ENCODE measurements around the gene TUBG1.

DNA sequence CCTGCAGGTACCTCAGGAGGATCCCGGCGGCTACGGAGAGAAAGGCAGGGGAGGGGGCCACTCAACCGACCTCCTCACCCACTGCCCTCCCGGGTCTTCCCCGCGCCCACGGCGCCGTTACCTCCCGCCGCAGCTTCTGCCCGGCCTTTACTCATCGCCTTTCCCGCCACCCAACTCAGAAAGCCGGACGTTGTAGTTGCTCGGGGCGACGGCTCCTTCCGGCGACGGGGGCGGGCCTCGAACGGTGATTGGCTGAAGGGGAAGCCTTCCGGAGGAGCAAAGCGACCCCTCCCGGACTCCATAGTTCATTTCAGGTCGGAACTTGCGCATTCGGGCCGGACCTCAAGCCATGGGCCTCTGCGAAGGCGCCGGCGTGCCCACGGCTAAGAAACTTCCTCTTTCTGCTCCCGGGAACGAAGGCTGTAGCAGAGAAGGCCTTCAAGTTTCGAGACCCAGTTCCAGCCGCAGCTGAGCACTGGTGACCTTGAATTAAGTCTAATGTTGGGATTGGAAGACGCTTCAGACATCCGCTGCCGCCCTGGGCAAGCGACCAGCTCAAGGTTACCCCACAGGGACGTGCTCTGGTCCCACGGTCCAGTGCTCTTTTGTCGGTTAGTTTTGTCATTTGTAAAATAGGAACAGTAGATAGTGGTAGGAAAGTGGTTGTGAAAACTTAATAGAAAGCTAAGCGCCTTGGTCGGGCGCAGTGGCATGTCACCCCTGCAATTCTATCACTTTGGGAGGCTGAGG lies 31.8 kb upstream of the TUBG1 start, which contains the start of gene PSMC3IP:
- TF ChIP-seq, protein P1, sequence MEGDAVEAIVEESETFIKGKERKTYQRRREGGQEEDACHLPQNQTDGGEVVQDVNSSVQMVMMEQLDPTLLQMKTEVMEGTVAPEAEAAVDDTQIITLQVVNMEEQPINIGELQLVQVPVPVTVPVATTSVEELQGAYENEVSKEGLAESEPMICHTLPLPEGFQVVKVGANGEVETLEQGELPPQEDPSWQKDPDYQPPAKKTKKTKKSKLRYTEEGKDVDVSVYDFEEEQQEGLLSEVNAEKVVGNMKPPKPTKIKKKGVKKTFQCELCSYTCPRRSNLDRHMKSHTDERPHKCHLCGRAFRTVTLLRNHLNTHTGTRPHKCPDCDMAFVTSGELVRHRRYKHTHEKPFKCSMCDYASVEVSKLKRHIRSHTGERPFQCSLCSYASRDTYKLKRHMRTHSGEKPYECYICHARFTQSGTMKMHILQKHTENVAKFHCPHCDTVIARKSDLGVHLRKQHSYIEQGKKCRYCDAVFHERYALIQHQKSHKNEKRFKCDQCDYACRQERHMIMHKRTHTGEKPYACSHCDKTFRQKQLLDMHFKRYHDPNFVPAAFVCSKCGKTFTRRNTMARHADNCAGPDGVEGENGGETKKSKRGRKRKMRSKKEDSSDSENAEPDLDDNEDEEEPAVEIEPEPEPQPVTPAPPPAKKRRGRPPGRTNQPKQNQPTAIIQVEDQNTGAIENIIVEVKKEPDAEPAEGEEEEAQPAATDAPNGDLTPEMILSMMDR (IDR thresholded peaks at IDR 0.05; ENCODE audit: low read depth, low read length, poor library complexity, severe bottlenecking), result peak; percentile 42
- TF ChIP-seq EZH2phosphoT487 (IDR thresholded peaks at IDR 0.05; ENCODE audit: borderline replicate concordance, low read length), result no peak

Measured in DOHH2 (cell line).